Measurements from ENCODE around the gene DYNLT5.

GRCh38 chr1:66737836-66738235 is 14.4 kb upstream of the DYNLT5 start:
- TF ChIP-seq CTCF (IDR thresholded peaks at IDR 0.05) (no peak), POLR2A (IDR thresholded peaks at IDR 0.05) (no peak), EP300 (IDR thresholded peaks at IDR 0.05) (no peak)

All from ovary (tissue), 3 donors.